GM12878 (cell line): ENCODE measurements around the gene CDK5RAP3. TPM values are rescaled to one million over a fixed set of nuclear protein-coding genes. Genes with fewer than 3 reads are reported as not detected.

Experiments used
- ATAC-seq: fragments of 200-7000 bp; cut with Tn5 transposase; 3 replicates; pipeline ENCODE4 v1.9.1; 2020; ENCODE audit warnings: mild to moderate bottlenecking, moderate library complexity
- BruUV-seq: library from RNA; stranded (reverse); fragments of 400-500 nt; replicated peaks from 2 replicates; lab custom pipeline; 2021; lab: Mats Ljungman, UMichigan
- CTCF ChIA-PET: fragments of 300-600 bp; sonication (Branson Sonifier 250); formaldehyde crosslinking; extraction: SDS; loops from one replicate; lab custom pipeline; 2021; ENCODE audit warnings: inconsistent platforms; lab: Yijun Ruan, JAX
- POLR2A ChIA-PET: fragments of 350-600 bp; formaldehyde crosslinking; extraction: SDS; loops from one replicate; lab custom pipeline; 2021; ENCODE audit warnings: inconsistent platforms; lab: Charles Lee
- RAD21 ChIA-PET: fragments of 300-600 bp; sonication (Branson Sonifier 250); formaldehyde crosslinking; loops from one replicate; lab custom pipeline; 2023; ENCODE audit warnings: antibody characterized with exemption; ENCODE audit not compliant: unreplicated experiment; lab: Charles Lee
- SMC1A ChIA-PET: fragments of 300-600 bp; sonication (Branson Sonifier 250); formaldehyde crosslinking; loops from one replicate; lab custom pipeline; 2023; ENCODE audit not compliant: unreplicated experiment, uncharacterized antibody; lab: Charles Lee
- DNase-seq: peaks from one replicate; pipeline ENCODE4 v3.0.0-alpha.2; 2011; ENCODE audit warnings: low read depth, low spot score
- FAIRE-seq: peaks from 3 replicates; lab custom pipeline; 2011; peaks lifted over from hg19 to GRCh38; lab: Jason Lieb, UNC
- H2AFZ ChIP-seq: 2 replicates; pipeline ENCODE4 v1.6.0; 2011; ENCODE audit warnings: low read depth, low read length, control low read depth; ENCODE audit not compliant: control insufficient read depth
- H3K27ac ChIP-seq: 2 replicates; pipeline ENCODE4 v1.5.1; 2011; ENCODE audit warnings: control low read depth; ENCODE audit not compliant: control insufficient read depth, insufficient read depth
- H3K27me3 ChIP-seq, 2 experiments: replicated peaks in 1 of 2; 2 replicates each; pipeline versions ENCODE4 v1.6.0 to v1.6.1; 2011; ENCODE audit warnings: low read length in 1 of 2; ENCODE audit not compliant: control insufficient read depth in 2 of 2, insufficient read depth in 2 of 2
- H3K36me3 ChIP-seq, 2 experiments: 2 replicates each; pipeline ENCODE4 v1.5.1; 2011; ENCODE audit warnings: low read length in 1 of 2; ENCODE audit not compliant: control insufficient read depth in 2 of 2, insufficient read depth in 2 of 2
- H3K4me1 ChIP-seq: 2 replicates; pipeline ENCODE4 v1.6.1; 2011; ENCODE audit warnings: mild to moderate bottlenecking, low read length, moderate library complexity, mixed read lengths; ENCODE audit not compliant: control insufficient read depth, insufficient read depth
- H3K4me2 ChIP-seq: 2 replicates; pipeline ENCODE4 v1.6.0; 2011; ENCODE audit warnings: control low read depth; ENCODE audit not compliant: control insufficient read depth, insufficient read depth
- H3K4me3 ChIP-seq: fragments of 200-600 bp; sonication (generic); 2 replicates; pipeline ENCODE4 v1.5.1; 2016
- H3K79me2 ChIP-seq: 2 replicates; pipeline ENCODE4 v1.6.0; 2011; ENCODE audit warnings: low read length; ENCODE audit not compliant: control insufficient read depth, insufficient read depth
- H3K9ac ChIP-seq: 2 replicates; pipeline ENCODE4 v1.8.0; 2011; ENCODE audit warnings: low read length, control low read depth, mixed read lengths; ENCODE audit not compliant: control insufficient read depth, insufficient read depth
- H3K9me3 ChIP-seq: replicated peaks from 3 replicates; pipeline ENCODE4 v1.5.1; 2011; ENCODE audit warnings: mild to moderate bottlenecking, low read length; ENCODE audit not compliant: control insufficient read depth, insufficient read depth
- H4K20me1 ChIP-seq: 2 replicates; pipeline ENCODE4 v1.6.0; 2011; ENCODE audit not compliant: control insufficient read depth, insufficient read depth
- CHD4 ChIP-seq: fragments of 200-600 bp; sonication (generic); IDR thresholded peaks from 2 replicates; pipeline ENCODE4 v1.6.1; 2016; ENCODE audit warnings: mild to moderate bottlenecking
- MTA3 ChIP-seq: IDR thresholded peaks from 2 replicates; pipeline ENCODE4 v1.6.1; 2012; ENCODE audit warnings: low read length, inconsistent platforms, borderline replicate concordance
- MYB ChIP-seq: fragments of 150-350 bp; IDR thresholded peaks from 2 replicates; pipeline ENCODE4 v1.6.1; 2014; ENCODE audit warnings: mild to moderate bottlenecking, low read depth, low read length, borderline replicate concordance
- PML ChIP-seq: IDR thresholded peaks from 2 replicates; pipeline ENCODE4 v1.6.1; 2012; ENCODE audit warnings: low read length, inconsistent platforms
- SMC3 ChIP-seq: IDR thresholded peaks from 2 replicates; pipeline ENCODE4 v1.6.1; 2011; ENCODE audit warnings: low read length, improper control_type of control experiment, borderline replicate concordance
- SPI1 ChIP-seq: IDR thresholded peaks from 2 replicates; pipeline ENCODE4 v1.6.1; 2011; ENCODE audit warnings: low read depth, mild to moderate bottlenecking, low read length, moderate library complexity, borderline replicate concordance; ENCODE audit not compliant: insufficient read depth
- WGBS: methylation state at CpG from one replicate; pipeline ENCODE4 v1.1.6; 2016; ENCODE audit warnings: low lambda C conversion rate; ENCODE audit not compliant: insufficient replicate concordance, insufficient coverage; ENCODE audit errors: missing lambda C conversion rate; 5-methylcytosine and 5-hydroxymethylcytosine counted together
- in situ Hi-C: fragments of 300-500 bp; cut with MboI; formaldehyde crosslinking; loops from 9 replicates; pipeline ENCODE4 v1.14.3; 2018; ENCODE audit warnings: mixed read lengths
- intact Hi-C: fragments of 100-400 bp; cut with micrococcal nuclease; formaldehyde crosslinking; loops from one replicate; pipeline ENCODE4 v1.14.2; 2022; ENCODE audit not compliant: unreplicated experiment
- polyA plus RNA-seq, 11 experiments: library from polyadenylated mRNA; depleted of rRNA in 4 of 11; unstranded in 6 of 11; stranded (reverse) in 5 of 11; fragments of >200 nt; fragmentation: Nextera tagmentation in 4 of 11; fragmentation: Illumina TruSeq in 1 of 11; extraction: Ambion mirVana in 4 of 11; extraction: Trizol in 1 of 11; gene quantifications; 1 replicate in 1 of 11; 2 replicates in 10 of 11; pipeline versions ENCODE4 v1.2.1 to v1.2.3, GENCODE V29; 2011 to 2016; ENCODE audit warnings: inconsistent platforms in 2 of 11, missing spikeins in 2 of 11, low read depth in 1 of 11
- total RNA-seq, 4 experiments: library from RNA; depleted of rRNA in 3 of 4; stranded (reverse); fragments of >200 nt in 3 of 4; fragmentation: Illumina TruSeq in 1 of 4; extraction: Trizol in 1 of 4; gene quantifications; 2 replicates each; pipeline versions ENCODE4 v1.2.1 to v1.2.3, GENCODE V29; 2013 to 2021

Gene CDK5RAP3
- total and polyA plus RNA-seq, 10 of the 15 experiments (the other 5 are each of a cell fraction or from before 2014, with no cell fraction given) = 69.4 to 237 (median 160) TPM

DNA sequence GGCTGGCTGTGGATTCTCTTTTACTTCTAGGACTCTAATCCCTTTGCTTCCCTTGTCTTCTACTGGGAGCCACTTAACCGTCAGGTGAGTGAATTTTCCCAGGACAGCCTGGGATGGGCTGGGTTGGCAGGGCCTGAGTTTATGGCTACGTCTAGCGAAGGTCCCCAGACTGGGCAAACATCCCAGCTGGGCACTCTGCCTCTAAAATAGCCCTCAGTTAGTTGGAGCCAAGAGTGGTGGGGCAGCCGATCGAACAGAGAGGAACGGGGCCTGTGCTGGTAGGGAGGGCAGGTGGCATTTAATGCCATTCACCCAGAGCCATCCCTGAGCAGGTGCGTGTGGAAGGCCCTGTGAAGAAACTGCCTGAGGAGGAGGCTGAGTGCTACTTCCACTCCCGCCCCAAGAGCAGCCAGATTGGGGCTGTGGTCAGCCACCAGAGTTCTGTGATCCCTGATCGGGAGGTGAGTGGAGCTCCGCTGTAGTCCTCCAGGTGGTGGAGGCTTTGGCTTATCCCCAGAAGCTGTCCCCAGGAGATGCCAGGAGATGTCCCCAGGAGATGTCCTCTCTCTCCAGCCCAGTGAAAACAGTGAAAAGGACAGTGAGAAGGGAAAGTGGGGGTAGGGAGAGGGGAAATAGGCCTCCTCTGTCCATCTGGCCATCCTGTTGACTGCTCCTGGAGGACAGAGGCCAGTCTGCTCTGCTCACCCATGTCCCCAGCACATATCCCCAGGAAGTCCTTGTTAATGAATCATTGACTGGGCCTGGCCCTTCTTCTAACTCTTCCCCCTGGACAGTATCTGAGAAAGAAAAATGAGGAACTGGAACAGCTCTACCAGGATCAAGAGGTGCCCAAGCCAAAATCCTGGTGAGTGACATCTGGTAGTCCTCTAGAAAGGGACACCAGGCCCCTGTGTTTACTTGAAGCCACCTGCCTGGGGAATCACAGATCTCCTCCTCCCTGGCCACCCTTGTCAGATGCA is 25.1 kb upstream of the CDK5RAP3 start:
- Histone ChIP-seq H3K4me3 (no peak overlapping the region), H2AFZ (no peak overlapping the region), H3K4me2 (no peak overlapping the region), H3K27me3 (no peaks in the 10 kb centered on the region), H4K20me1 (no peaks in the 10 kb centered on the region), H3K4me1 (peaks cover 45% of the 10 kb centered on the region), H3K36me3 (peaks cover 3 to 8% of the 10 kb centered on the region in 2 experiments), H3K27ac (peak overlapping the region; percentile 48; the same call in 1 of the 2 replicates), H3K9ac (no peak overlapping the region), H3K9me3 (no peaks in the 10 kb centered on the region), H3K79me2 (peaks cover 24% of the 10 kb centered on the region)
- ATAC-seq (no peak), FAIRE-seq (no peak), DNase-seq (no peak)
- ChIA-PET RAD21 (interaction anchor here (0.9 to 7.6 kb wide), 8 partner anchors 25 to 103 kb away, joined by 3 to 126 read pairs (median 7); partner anchors contain the start of genes CDK5RAP3 and SP2), CTCF (interaction anchor here (0.7 to 18.1 kb wide), 19 partner anchors 8 to 240 kb away, joined by 3 to 463 read pairs (median 7); partner anchors contain the start of genes CDK5RAP3, PRR15L and SCRN2), SMC1A (interaction anchor here (1.2 to 7.7 kb wide), 7 partner anchors 25 to 103 kb away, joined by 3 to 158 read pairs (median 6); partner anchors contain the start of genes CDK5RAP3 and SCRN2), POLR2A (interaction anchor here (1.2 to 2.7 kb wide), 5 partner anchors 10 to 70 kb away, joined by 4 to 23 read pairs (median 5); partner anchors contain the start of gene CDK5RAP3)
- no TSS peak for BruUV-seq
- intact Hi-C loops (no loop called here), in situ Hi-C loops (no loop called here)
- TF ChIP-seq MYB (no peak), CHD4 (no peak), PML (no peak), SMC3 (no peak), MTA3 (no peak), SPI1 (peak; percentile 79)
- WGBS = over 99% methylated on average over 10 of the region's 10 CpGs
